Posterior vena cava (tissue), 2 donors: ENCODE measurements around the gene CHCT1. TPM values are rescaled to one million over a fixed set of nuclear protein-coding genes. Genes with fewer than 3 reads are reported as not detected.

Experiments
- total RNA-seq, 2 donors: library from RNA; stranded (reverse); fragmentation: NEBNext Ultra II Directional; extraction: Animal tissue kit (Norgen Biotek cat#: 25700); gene quantifications; one replicate each; pipeline ENCODE4 v1.2.1, GENCODE V29; 2021
- donor health status: DM: yes; HTN: yes; CAD: no.
- donor health status: DM: yes; HTN: yes; CAD: no.

The CHCT1 gene
- total RNA-seq, 2 donors from 2014 or later, result not detected

Other genes starting within 250 kb of the CHCT1 start
- 10 to 100 TPM; 41.1 to 50.1 TPM for gene USP32, start 30.4 kb upstream of the CHCT1 start, total RNA-seq
- gene APPBP2, start 103.8 kb downstream of the CHCT1 start, total RNA-seq, result 10 to 100 TPM; 31.3 to 38.2 TPM
- 10 to 100 TPM in 1 of 2 donors, 1 to 10 TPM in 1; 9.1 to 11.5 TPM for gene PPM1D, start 177.7 kb downstream of the CHCT1 start, total RNA-seq